ENCODE data around the gene CYP11A1.

Gene CYP11A1

GRCh38 chr15:74406992-74407705 is 39.7 kb upstream of the CYP11A1 start:
- in situ Hi-C loops (cut with HindIII; ENCODE audit: low sequenced_read_pairs) = no loop called here
- no peak overlapping the region for H3K4me3 ChIP-seq (ENCODE audit: low read depth, low read length)
- no peak for TF ChIP-seq CTCF (IDR thresholded peaks at IDR 0.05; ENCODE audit: low read depth, low read length, missing control alignments)
- DNase-seq (ENCODE audit: low read depth) = peak; percentile 74

- no peak for TF ChIP-seq CTCF (IDR thresholded peaks at IDR 0.05; ENCODE audit: low read depth, low read length, missing control alignments)
- DNase-seq (ENCODE audit: low read depth) = no peak
- in situ Hi-C loops (cut with HindIII; ENCODE audit: low sequenced_read_pairs) = no loop called here
- H3K4me3 ChIP-seq (ENCODE audit: low read depth, low read length) = no peak overlapping the region
Measured at GRCh38 chr15:74406517-74406916, 39.1 kb upstream of the CYP11A1 start.

GRCh38 chr15:74405823-74406222 is 38.4 kb upstream of the CYP11A1 start:
- no peak overlapping the region for H3K4me3 ChIP-seq (ENCODE audit: low read depth, low read length)
- DNase-seq (ENCODE audit: low read depth) = no peak
- no peak for TF ChIP-seq CTCF (IDR thresholded peaks at IDR 0.05; ENCODE audit: low read depth, low read length, missing control alignments)
- in situ Hi-C loops (cut with HindIII; ENCODE audit: low sequenced_read_pairs) = no loop called here

- H3K4me3 ChIP-seq (ENCODE audit: low read depth, low read length) = no peak overlapping the region
- in situ Hi-C loops (cut with HindIII; ENCODE audit: low sequenced_read_pairs) = no loop called here
- TF ChIP-seq CTCF (IDR thresholded peaks at IDR 0.05; ENCODE audit: low read depth, low read length, missing control alignments) = no peak
- no peak for DNase-seq (ENCODE audit: low read depth)
Measured at GRCh38 chr15:74403991-74404563, 36.6 kb upstream of the CYP11A1 start.

- in situ Hi-C loops (cut with HindIII; ENCODE audit: low sequenced_read_pairs) = no loop called here
- DNase-seq (ENCODE audit: low read depth) = no peak
- TF ChIP-seq CTCF (IDR thresholded peaks at IDR 0.05; ENCODE audit: low read depth, low read length, missing control alignments) = no peak
- no peak overlapping the region for H3K4me3 ChIP-seq (ENCODE audit: low read depth, low read length)
Measured at GRCh38 chr15:74403588-74403919, 36.1 kb upstream of the CYP11A1 start.

GRCh38 chr15:74402873-74403587 is 35.6 kb upstream of the CYP11A1 start:
- DNase-seq (ENCODE audit: low read depth) = no peak
- TF ChIP-seq CTCF (IDR thresholded peaks at IDR 0.05; ENCODE audit: low read depth, low read length, missing control alignments) = no peak
- in situ Hi-C loops (cut with HindIII; ENCODE audit: low sequenced_read_pairs) = no loop called here
- no peak overlapping the region for H3K4me3 ChIP-seq (ENCODE audit: low read depth, low read length)

Measured in astrocyte of the cerebellum (primary cell).